Panc1 (cell line): ENCODE results near the gene DGKD. TPM values are rescaled to one million over a fixed set of nuclear protein-coding genes. Genes with fewer than 3 reads are reported as not detected.

Experiments used
- ATAC-seq: fragments of 200-7000 bp; cut with Tn5 transposase; 2 replicates; pipeline ENCODE4 v1.9.1; 2020; ENCODE audit warnings: mild to moderate bottlenecking, moderate library complexity
- BruUV-seq: library from RNA; stranded (reverse); fragments of 400-500 nt; replicated peaks from 2 replicates; lab custom pipeline; 2021; lab: Mats Ljungman, UMichigan
- CTCF ChIA-PET: fragments of 300-600 bp; sonication (Branson Sonifier 250); formaldehyde crosslinking; loops from one replicate; lab custom pipeline; 2022; ENCODE audit warnings: antibody characterized with exemption; lab: Charles Lee
- POLR2A ChIA-PET: fragments of 300-600 bp; sonication (Branson Sonifier 250); formaldehyde crosslinking; loops from one replicate; lab custom pipeline; 2022; ENCODE audit warnings: antibody characterized with exemption; lab: Charles Lee
- DNase-seq: peaks from one replicate; pipeline ENCODE4 v3.0.0-alpha.2; 2010; ENCODE audit warnings: low read depth, low spot score
- H3K27ac ChIP-seq: 2 replicates; pipeline ENCODE4 v1.5.1; 2011; ENCODE audit warnings: mild to moderate bottlenecking, low read length, inconsistent platforms
- H3K27me3 ChIP-seq: fragments of 200-500 bp; sonication (Bioruptor generic); 2 replicates; pipeline ENCODE4 v1.6.0; 2014; ENCODE audit warnings: low read length, inconsistent platforms; ENCODE audit not compliant: control insufficient read depth, insufficient read depth
- H3K36me3 ChIP-seq: fragments of 200-500 bp; sonication (Bioruptor generic); 2 replicates; pipeline ENCODE4 v1.5.1; 2014; ENCODE audit warnings: inconsistent platforms, mild to moderate bottlenecking, low read length, moderate library complexity; ENCODE audit not compliant: control insufficient read depth, insufficient read depth
- H3K4me1 ChIP-seq: 2 replicates; pipeline ENCODE4 v1.5.1; 2011; ENCODE audit warnings: inconsistent platforms, mild to moderate bottlenecking, low read length, moderate library complexity; ENCODE audit not compliant: control insufficient read depth, insufficient read depth
- H3K4me3 ChIP-seq, 2 experiments: 2 replicates each; pipeline ENCODE4 v1.5.1; 2011 to 2012; ENCODE audit warnings: low read depth in 2 of 2, low read length in 2 of 2, mild to moderate bottlenecking in 2 of 2, inconsistent platforms in 1 of 2, moderate library complexity in 1 of 2
- H3K9me3 ChIP-seq: fragments of 200-500 bp; sonication (Bioruptor generic); 2 replicates; pipeline ENCODE4 v1.5.1; 2014; ENCODE audit warnings: low read depth, mild to moderate bottlenecking, inconsistent platforms, low read length, moderate library complexity; ENCODE audit not compliant: control insufficient read depth, insufficient read depth
- CTCF ChIP-seq: fragments of 450-650 bp; IDR thresholded peaks from 2 replicates; pipeline ENCODE4 v1.5.1; 2017; ENCODE audit warnings: mild to moderate bottlenecking
- POLR2AphosphoS5 ChIP-seq: IDR thresholded peaks from 2 replicates; pipeline ENCODE4 v1.6.1; 2012; ENCODE audit warnings: mild to moderate bottlenecking, low read depth, low read length, moderate library complexity
- REST ChIP-seq, 2 experiments: IDR thresholded peaks; 2 replicates each; pipeline ENCODE4 v1.6.1; 2011 to 2012; ENCODE audit warnings: low read depth in 2 of 2, control low read depth in 1 of 2, low read length in 1 of 2, mild to moderate bottlenecking in 1 of 2, moderate library complexity in 1 of 2; ENCODE audit not compliant: insufficient read depth in 1 of 2
- SIN3A ChIP-seq: IDR thresholded peaks from 2 replicates; pipeline ENCODE4 v1.6.1; 2012; ENCODE audit warnings: low read depth, mild to moderate bottlenecking, low read length, moderate library complexity, borderline replicate concordance; ENCODE audit not compliant: insufficient read depth
- TCF7L2 ChIP-seq: IDR thresholded peaks from 2 replicates; pipeline ENCODE4 v1.6.1; 2011; ENCODE audit warnings: mild to moderate bottlenecking, low read depth, low read length, inconsistent platforms
- in situ Hi-C: cut with HindIII; loops from 2 replicates; pipeline ENCODE4 v1.10.0; 2016; ENCODE audit warnings: low sequenced_read_pairs, low pct_unique_long_range_greater_than_20kb
- intact Hi-C: fragments of 100-400 bp; cut with micrococcal nuclease; formaldehyde crosslinking; loops from one replicate; pipeline ENCODE4 v1.10.0; 2022; ENCODE audit not compliant: unreplicated experiment
- total RNA-seq: library from RNA; stranded (reverse); gene quantifications from one replicate; pipeline ENCODE4 v1.2.1, GENCODE V29; 2021; ENCODE audit not compliant: unreplicated experiment

The DGKD gene
- total RNA-seq, 1 experiment from 2014 or later: 89.0 TPM

GRCh38 chr2:233430651-233431050 lies 76.4 kb downstream of the DGKD start:
- CTCF ChIA-PET: no interaction called here
- TF ChIP-seq POLR2AphosphoS5 (no peak), TCF7L2 (no peak), REST (IDR thresholded peaks at IDR 0.05; ENCODE audit: insufficient read depth in 1 of 2, low read depth in 2 of 2, low read length in 1 of 2) (no peak), CTCF (no peak), SIN3A (no peak)

DNA sequence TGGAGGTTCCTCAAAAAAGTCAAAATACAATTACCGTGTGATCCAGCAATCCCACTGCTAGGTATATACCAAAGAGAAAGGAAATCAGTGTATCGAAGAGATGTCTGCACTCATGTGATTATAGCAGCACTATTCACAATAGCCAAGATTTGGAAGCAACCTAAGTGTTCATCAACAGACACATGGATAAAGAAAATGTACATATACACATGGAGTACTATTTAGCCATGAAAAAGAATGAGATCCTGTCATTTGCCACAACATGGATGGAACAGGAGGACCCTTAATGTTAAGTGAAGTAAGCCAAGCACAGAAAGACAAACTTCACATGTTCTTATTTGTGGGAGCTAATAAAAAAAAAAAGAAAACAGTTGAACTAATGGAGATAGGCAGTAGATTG lies 78.7 kb downstream of the DGKD start:
- Histone ChIP-seq H3K9me3 (no peaks in the 10 kb centered on the region), H3K36me3 (peaks cover 6% of the 10 kb centered on the region), H3K4me3 (no peak overlapping the region), H3K4me1 (peaks cover 28% of the 10 kb centered on the region), H3K27ac (no peak overlapping the region), H3K27me3 (no peaks in the 10 kb centered on the region)
- ATAC-seq (no peak), DNase-seq (no peak)
- in situ Hi-C loops (no loop called here), intact Hi-C loops (no loop called here)
- TF ChIP-seq SIN3A (no peak), REST (IDR thresholded peaks at IDR 0.05; ENCODE audit: insufficient read depth in 1 of 2, low read depth in 2 of 2, low read length in 1 of 2) (no peak), CTCF (no peak)
- BruUV-seq: TSS peak; percentile 19
- ChIA-PET POLR2A (no interaction called here), CTCF (no interaction called here)

More at GRCh38 chr2:233430651-233431050, 76.4 kb downstream of the DGKD start:
- no peaks in the 10 kb centered on the region for H3K27me3 ChIP-seq
- H3K27ac ChIP-seq: peak overlapping the region; percentile 80
- peaks cover 50% of the 10 kb centered on the region for H3K4me1 ChIP-seq
- H3K9me3 ChIP-seq: no peaks in the 10 kb centered on the region
- in situ Hi-C loops (no loop called here), intact Hi-C loops (no loop called here)
- no TSS peak for BruUV-seq
- ATAC-seq: no peak
- POLR2A ChIA-PET: no interaction called here
- H3K36me3 ChIP-seq: peaks cover 3% of the 10 kb centered on the region; the same call in 1 of the 2 replicates
- no peak for DNase-seq
- H3K4me3 ChIP-seq: no peak overlapping the region
